GM12878 (cell line): Measurements from ENCODE around the gene PLPPR1. TPM values are rescaled to one million over a fixed set of nuclear protein-coding genes. Genes with fewer than 3 reads are reported as not detected.

Source experiments
- ATAC-seq: fragments of 200-7000 bp; cut with Tn5 transposase; 3 replicates; pipeline ENCODE4 v1.9.1; 2020; ENCODE audit warnings: mild to moderate bottlenecking, moderate library complexity
- BruUV-seq: library from RNA; stranded (reverse); fragments of 400-500 nt; replicated peaks from 2 replicates; lab custom pipeline; 2021; lab: Mats Ljungman, UMichigan
- CTCF ChIA-PET: fragments of 300-600 bp; sonication (Branson Sonifier 250); formaldehyde crosslinking; extraction: SDS; loops from one replicate; lab custom pipeline; 2021; ENCODE audit warnings: inconsistent platforms; lab: Yijun Ruan, JAX
- POLR2A ChIA-PET: fragments of 350-600 bp; formaldehyde crosslinking; extraction: SDS; loops from one replicate; lab custom pipeline; 2021; ENCODE audit warnings: inconsistent platforms; lab: Charles Lee
- RAD21 ChIA-PET: fragments of 300-600 bp; sonication (Branson Sonifier 250); formaldehyde crosslinking; loops from one replicate; lab custom pipeline; 2023; ENCODE audit warnings: antibody characterized with exemption; ENCODE audit not compliant: unreplicated experiment; lab: Charles Lee
- SMC1A ChIA-PET: fragments of 300-600 bp; sonication (Branson Sonifier 250); formaldehyde crosslinking; loops from one replicate; lab custom pipeline; 2023; ENCODE audit not compliant: unreplicated experiment, uncharacterized antibody; lab: Charles Lee
- DNase-seq: peaks from one replicate; pipeline ENCODE4 v3.0.0-alpha.2; 2011; ENCODE audit warnings: low read depth, low spot score
- FAIRE-seq: peaks from 3 replicates; lab custom pipeline; 2011; peaks lifted over from hg19 to GRCh38; lab: Jason Lieb, UNC
- H2AFZ ChIP-seq: 2 replicates; pipeline ENCODE4 v1.6.0; 2011; ENCODE audit warnings: low read depth, low read length, control low read depth; ENCODE audit not compliant: control insufficient read depth
- H3K27ac ChIP-seq: 2 replicates; pipeline ENCODE4 v1.5.1; 2011; ENCODE audit warnings: control low read depth; ENCODE audit not compliant: control insufficient read depth, insufficient read depth
- H3K27me3 ChIP-seq, 2 experiments: replicated peaks in 1 of 2; 2 replicates each; pipeline versions ENCODE4 v1.6.0 to v1.6.1; 2011; ENCODE audit warnings: low read length in 1 of 2; ENCODE audit not compliant: control insufficient read depth in 2 of 2, insufficient read depth in 2 of 2
- H3K36me3 ChIP-seq, 2 experiments: 2 replicates each; pipeline ENCODE4 v1.5.1; 2011; ENCODE audit warnings: low read length in 1 of 2; ENCODE audit not compliant: control insufficient read depth in 2 of 2, insufficient read depth in 2 of 2
- H3K4me1 ChIP-seq: 2 replicates; pipeline ENCODE4 v1.6.1; 2011; ENCODE audit warnings: mild to moderate bottlenecking, low read length, moderate library complexity, mixed read lengths; ENCODE audit not compliant: control insufficient read depth, insufficient read depth
- H3K4me2 ChIP-seq: 2 replicates; pipeline ENCODE4 v1.6.0; 2011; ENCODE audit warnings: control low read depth; ENCODE audit not compliant: control insufficient read depth, insufficient read depth
- H3K4me3 ChIP-seq: fragments of 200-600 bp; sonication (generic); 2 replicates; pipeline ENCODE4 v1.5.1; 2016
- H3K79me2 ChIP-seq: 2 replicates; pipeline ENCODE4 v1.6.0; 2011; ENCODE audit warnings: low read length; ENCODE audit not compliant: control insufficient read depth, insufficient read depth
- H3K9ac ChIP-seq: 2 replicates; pipeline ENCODE4 v1.8.0; 2011; ENCODE audit warnings: low read length, control low read depth, mixed read lengths; ENCODE audit not compliant: control insufficient read depth, insufficient read depth
- H3K9me3 ChIP-seq: replicated peaks from 3 replicates; pipeline ENCODE4 v1.5.1; 2011; ENCODE audit warnings: mild to moderate bottlenecking, low read length; ENCODE audit not compliant: control insufficient read depth, insufficient read depth
- H4K20me1 ChIP-seq: 2 replicates; pipeline ENCODE4 v1.6.0; 2011; ENCODE audit not compliant: control insufficient read depth, insufficient read depth
- BMI1 ChIP-seq: fragments of 450-650 bp; IDR thresholded peaks from 2 replicates; pipeline ENCODE4 v1.6.1; 2016; ENCODE audit warnings: mild to moderate bottlenecking, moderate library complexity, borderline replicate concordance
- CHD2 ChIP-seq: IDR thresholded peaks from 2 replicates; pipeline ENCODE4 v1.6.1; 2011; ENCODE audit warnings: low read depth, low read length, improper control_type of control experiment, borderline replicate concordance
- DPF2 ChIP-seq: fragments of 450-650 bp; IDR thresholded peaks from 2 replicates; pipeline ENCODE4 v1.6.1; 2017; ENCODE audit warnings: mild to moderate bottlenecking
- ETV6 ChIP-seq, 2 experiments: fragments of 450-650 bp in 1 of 2; IDR thresholded peaks in 1 of 2; conservative IDR thresholded peaks in 1 of 2; 2 replicates each; pipeline ENCODE4 v1.6.1; 2014; ENCODE audit warnings: antibody characterized with exemption in 1 of 2, borderline replicate concordance in 1 of 2, low read depth in 1 of 2, mild to moderate bottlenecking in 1 of 2, moderate library complexity in 1 of 2
- GABPA ChIP-seq: IDR thresholded peaks from 2 replicates; pipeline ENCODE4 v1.6.1; 2014; ENCODE audit warnings: antibody characterized with exemption, low read depth, mild to moderate bottlenecking, inconsistent platforms
- KAT2A ChIP-seq: conservative IDR thresholded peaks from 2 replicates; pipeline ENCODE4 v1.6.1; 2011; ENCODE audit warnings: low read depth, low read length; ENCODE audit not compliant: control insufficient read depth
- NFYA ChIP-seq: IDR thresholded peaks from 2 replicates; pipeline ENCODE4 v1.6.1; 2011; ENCODE audit warnings: low read depth, mild to moderate bottlenecking, low read length, improper control_type of control experiment, borderline replicate concordance
- POLR2A ChIP-seq: IDR thresholded peaks from 2 replicates; pipeline ENCODE4 v1.6.1; 2011; ENCODE audit warnings: low read depth, mild to moderate bottlenecking, low read length
- POLR2AphosphoS5 ChIP-seq: IDR thresholded peaks from 2 replicates; pipeline ENCODE4 v1.6.1; 2011; ENCODE audit warnings: mild to moderate bottlenecking, low read length, inconsistent platforms
- RAD51 ChIP-seq: fragments of 450-650 bp; IDR thresholded peaks from 2 replicates; pipeline ENCODE4 v1.6.1; 2016; ENCODE audit warnings: moderate library complexity, mild to moderate bottlenecking, inconsistent platforms
- SPI1 ChIP-seq: IDR thresholded peaks from 2 replicates; pipeline ENCODE4 v1.6.1; 2011; ENCODE audit warnings: low read depth, mild to moderate bottlenecking, low read length, moderate library complexity, borderline replicate concordance; ENCODE audit not compliant: insufficient read depth
- SRF ChIP-seq, 2 experiments: IDR thresholded peaks; 2 replicates each; pipeline ENCODE4 v1.6.1; 2011; ENCODE audit warnings: low read depth in 2 of 2, low read length in 2 of 2, mild to moderate bottlenecking in 1 of 2, moderate library complexity in 1 of 2
- ZNF24 ChIP-seq: fragments of 450-650 bp; IDR thresholded peaks from 2 replicates; pipeline ENCODE4 v1.6.1; 2017; ENCODE audit warnings: antibody characterized with exemption, mild to moderate bottlenecking
- WGBS: methylation state at CpG from one replicate; pipeline ENCODE4 v1.1.6; 2016; ENCODE audit warnings: low lambda C conversion rate; ENCODE audit not compliant: insufficient replicate concordance, insufficient coverage; ENCODE audit errors: missing lambda C conversion rate; 5-methylcytosine and 5-hydroxymethylcytosine counted together
- in situ Hi-C: fragments of 300-500 bp; cut with MboI; formaldehyde crosslinking; loops from 9 replicates; pipeline ENCODE4 v1.14.3; 2018; ENCODE audit warnings: mixed read lengths
- intact Hi-C: fragments of 100-400 bp; cut with micrococcal nuclease; formaldehyde crosslinking; loops from one replicate; pipeline ENCODE4 v1.14.2; 2022; ENCODE audit not compliant: unreplicated experiment
- polyA plus RNA-seq, 11 experiments: library from polyadenylated mRNA; depleted of rRNA in 4 of 11; unstranded in 6 of 11; stranded (reverse) in 5 of 11; fragments of >200 nt; fragmentation: Nextera tagmentation in 4 of 11; fragmentation: Illumina TruSeq in 1 of 11; extraction: Ambion mirVana in 4 of 11; extraction: Trizol in 1 of 11; gene quantifications; 1 replicate in 1 of 11; 2 replicates in 10 of 11; pipeline versions ENCODE4 v1.2.1 to v1.2.3, GENCODE V29; 2011 to 2016; ENCODE audit warnings: inconsistent platforms in 2 of 11, missing spikeins in 2 of 11, low read depth in 1 of 11
- total RNA-seq, 4 experiments: library from RNA; depleted of rRNA in 3 of 4; stranded (reverse); fragments of >200 nt in 3 of 4; fragmentation: Illumina TruSeq in 1 of 4; extraction: Trizol in 1 of 4; gene quantifications; 2 replicates each; pipeline versions ENCODE4 v1.2.1 to v1.2.3, GENCODE V29; 2013 to 2021
- TF ChIP-seq, protein P1 (sequence below): fragments of 450-650 bp; formaldehyde crosslinking; IDR thresholded peaks from 2 replicates; pipeline ENCODE4 v1.5.0; 2022; ENCODE audit warnings: mild to moderate bottlenecking, missing genetic modification characterization
- TF ChIP-seq, protein P2 (sequence below): IDR thresholded peaks from 2 replicates; pipeline ENCODE4 v1.6.1; 2012; ENCODE audit warnings: low read depth, low read length, improper control_type of control experiment
- TF ChIP-seq, protein P3 (sequence below): fragments of 450-650 bp; IDR thresholded peaks from 2 replicates; pipeline ENCODE4 v1.6.1; 2017; ENCODE audit warnings: mild to moderate bottlenecking, low read depth, inconsistent platforms; ENCODE audit not compliant: poor library complexity, severe bottlenecking

PLPPR1 gene
- total and polyA plus RNA-seq, 10 of the 15 experiments (the other 5 are each of a cell fraction or from before 2014, with no cell fraction given), result 0.69 TPM; not detected in 9

DNA sequence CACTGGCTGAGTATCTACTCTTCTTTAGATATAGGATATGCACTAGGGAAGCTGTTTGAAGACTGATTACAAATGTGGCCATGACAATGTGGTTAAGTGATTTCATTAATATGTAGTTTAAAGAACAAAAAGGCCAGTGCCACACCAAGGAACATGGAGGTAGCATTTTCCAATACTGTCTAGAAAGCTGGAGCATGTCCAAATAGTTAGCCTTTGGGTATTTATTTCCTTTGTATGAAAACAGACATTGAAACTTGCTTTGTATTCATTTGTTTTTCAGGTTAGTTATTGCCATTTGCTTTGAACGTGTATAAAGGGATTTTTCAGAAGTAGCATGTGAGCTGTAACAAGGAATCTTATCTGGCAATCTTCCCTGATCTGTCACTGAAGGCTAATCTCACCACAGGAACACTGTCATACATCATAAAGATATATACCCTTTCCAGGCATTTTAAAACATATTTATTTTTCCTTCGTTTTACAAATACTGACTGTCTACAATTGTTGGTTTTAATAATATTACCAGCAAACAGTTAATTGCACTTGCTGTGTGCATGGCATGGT lies 93.4 kb downstream of the PLPPR1 start:
- WGBS, result 0% methylated on average over 2 of the region's 2 CpGs
- no TSS peak for BruUV-seq
- intact Hi-C loops, result no loop called here

More for the DNA sequence above, 93.4 kb downstream of the PLPPR1 start:
- ChIA-PET POLR2A (no interaction called here), RAD21 (interaction anchor here (1.6 to 1.9 kb wide), 2 partner anchors 113 to 190 kb away, joined by 7 to 8 read pairs; no protein-coding TSS in a partner anchor), CTCF (interaction anchor here (0.9 to 1.8 kb wide), 5 partner anchors 8 to 227 kb away, joined by 3 to 6 read pairs (median 4); no protein-coding TSS in a partner anchor), SMC1A (interaction anchor here (1.1 to 1.5 kb wide), 5 partner anchors 20 to 190 kb away, joined by 3 to 5 read pairs (median 3); no protein-coding TSS in a partner anchor)
- Histone ChIP-seq H3K4me2 (no peak overlapping the region), H3K4me1 (peaks cover 4% of the 10 kb centered on the region), H4K20me1 (no peaks in the 10 kb centered on the region), H2AFZ (no peak overlapping the region), H3K27ac (no peak overlapping the region), H3K4me3 (no peak overlapping the region), H3K79me2 (no peaks in the 10 kb centered on the region), H3K27me3 (no peaks in the 10 kb centered on the region), H3K9me3 (no peaks in the 10 kb centered on the region; the same call in 2 of the 3 replicates), H3K36me3 (no peaks in the 10 kb centered on the region), H3K9ac (no peak overlapping the region)
- DNase-seq (no peak), FAIRE-seq (no peak), ATAC-seq (no peak)
- TF ChIP-seq POLR2A (no peak), NFYA (no peak), CHD2 (no peak), SPI1 (no peak), SRF (IDR thresholded peaks at IDR 0.05; ENCODE audit: low read depth in 2 of 2, low read length in 2 of 2) (no peak), ETV6 (conservative IDR thresholded peaks at IDR 0.05 in 1 of 2, IDR thresholded peaks at IDR 0.05 in 1 of 2; ENCODE audit: borderline replicate concordance in 1 of 2, low read depth in 1 of 2) (no peak), ZNF24 (no peak), BMI1 (no peak), GABPA (no peak), KAT2A (no peak), RAD51 (no peak), DPF2 (no peak), POLR2AphosphoS5 (no peak)
- TF ChIP-seq, protein P1, sequence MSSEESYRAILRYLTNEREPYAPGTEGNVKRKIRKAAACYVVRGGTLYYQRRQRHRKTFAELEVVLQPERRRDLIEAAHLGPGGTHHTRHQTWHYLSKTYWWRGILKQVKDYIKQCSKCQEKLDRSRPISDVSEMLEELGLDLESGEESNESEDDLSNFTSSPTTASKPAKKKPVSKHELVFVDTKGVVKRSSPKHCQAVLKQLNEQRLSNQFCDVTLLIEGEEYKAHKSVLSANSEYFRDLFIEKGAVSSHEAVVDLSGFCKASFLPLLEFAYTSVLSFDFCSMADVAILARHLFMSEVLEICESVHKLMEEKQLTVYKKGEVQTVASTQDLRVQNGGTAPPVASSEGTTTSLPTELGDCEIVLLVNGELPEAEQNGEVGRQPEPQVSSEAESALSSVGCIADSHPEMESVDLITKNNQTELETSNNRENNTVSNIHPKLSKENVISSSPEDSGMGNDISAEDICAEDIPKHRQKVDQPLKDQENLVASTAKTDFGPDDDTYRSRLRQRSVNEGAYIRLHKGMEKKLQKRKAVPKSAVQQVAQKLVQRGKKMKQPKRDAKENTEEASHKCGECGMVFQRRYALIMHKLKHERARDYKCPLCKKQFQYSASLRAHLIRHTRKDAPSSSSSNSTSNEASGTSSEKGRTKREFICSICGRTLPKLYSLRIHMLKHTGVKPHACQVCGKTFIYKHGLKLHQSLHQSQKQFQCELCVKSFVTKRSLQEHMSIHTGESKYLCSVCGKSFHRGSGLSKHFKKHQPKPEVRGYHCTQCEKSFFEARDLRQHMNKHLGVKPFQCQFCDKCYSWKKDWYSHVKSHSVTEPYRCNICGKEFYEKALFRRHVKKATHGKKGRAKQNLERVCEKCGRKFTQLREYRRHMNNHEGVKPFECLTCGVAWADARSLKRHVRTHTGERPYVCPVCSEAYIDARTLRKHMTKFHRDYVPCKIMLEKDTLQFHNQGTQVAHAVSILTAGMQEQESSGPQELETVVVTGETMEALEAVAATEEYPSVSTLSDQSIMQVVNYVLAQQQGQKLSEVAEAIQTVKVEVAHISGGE (CRISPR knock-in tag), result no peak
- TF ChIP-seq, protein P2, sequence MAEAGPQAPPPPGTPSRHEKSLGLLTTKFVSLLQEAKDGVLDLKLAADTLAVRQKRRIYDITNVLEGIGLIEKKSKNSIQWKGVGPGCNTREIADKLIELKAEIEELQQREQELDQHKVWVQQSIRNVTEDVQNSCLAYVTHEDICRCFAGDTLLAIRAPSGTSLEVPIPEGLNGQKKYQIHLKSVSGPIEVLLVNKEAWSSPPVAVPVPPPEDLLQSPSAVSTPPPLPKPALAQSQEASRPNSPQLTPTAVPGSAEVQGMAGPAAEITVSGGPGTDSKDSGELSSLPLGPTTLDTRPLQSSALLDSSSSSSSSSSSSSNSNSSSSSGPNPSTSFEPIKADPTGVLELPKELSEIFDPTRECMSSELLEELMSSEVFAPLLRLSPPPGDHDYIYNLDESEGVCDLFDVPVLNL, result no peak
- TF ChIP-seq, protein P3, sequence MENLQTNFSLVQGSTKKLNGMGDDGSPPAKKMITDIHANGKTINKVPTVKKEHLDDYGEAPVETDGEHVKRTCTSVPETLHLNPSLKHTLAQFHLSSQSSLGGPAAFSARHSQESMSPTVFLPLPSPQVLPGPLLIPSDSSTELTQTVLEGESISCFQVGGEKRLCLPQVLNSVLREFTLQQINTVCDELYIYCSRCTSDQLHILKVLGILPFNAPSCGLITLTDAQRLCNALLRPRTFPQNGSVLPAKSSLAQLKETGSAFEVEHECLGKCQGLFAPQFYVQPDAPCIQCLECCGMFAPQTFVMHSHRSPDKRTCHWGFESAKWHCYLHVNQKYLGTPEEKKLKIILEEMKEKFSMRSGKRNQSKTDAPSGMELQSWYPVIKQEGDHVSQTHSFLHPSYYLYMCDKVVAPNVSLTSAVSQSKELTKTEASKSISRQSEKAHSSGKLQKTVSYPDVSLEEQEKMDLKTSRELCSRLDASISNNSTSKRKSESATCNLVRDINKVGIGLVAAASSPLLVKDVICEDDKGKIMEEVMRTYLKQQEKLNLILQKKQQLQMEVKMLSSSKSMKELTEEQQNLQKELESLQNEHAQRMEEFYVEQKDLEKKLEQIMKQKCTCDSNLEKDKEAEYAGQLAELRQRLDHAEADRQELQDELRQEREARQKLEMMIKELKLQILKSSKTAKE, result no peak
- in situ Hi-C loops, result no loop called here
